ENCODE data around the gene MUC5AC.

- no peak for TF ChIP-seq CTCF (IDR thresholded peaks at IDR 0.05 in 4 of 5, conservative IDR thresholded peaks at IDR 0.05 in 1 of 5)
- TF ChIP-seq POLR2A (IDR thresholded peaks at IDR 0.05) = no peak
These were observed 78.2 kb downstream of the MUC5AC start for GRCh38 chr11:1235901-1236315.

Data from gastrocnemius medialis (tissue), 4 donors.